HT-29 (cell line): ENCODE results near the gene CCND3. TPM values are rescaled to one million over a fixed set of nuclear protein-coding genes. Genes with fewer than 3 reads are reported as not detected.

Experiments
- small RNA-seq: library from RNA; depleted of rRNA; stranded (forward); fragments of <200 nt; gene quantifications from one replicate; pipeline ENCODE3, GENCODE V24; 2014
- total RNA-seq: library from RNA; depleted of rRNA; stranded (reverse); fragments of >200 nt; shearing (Covaris generic); gene quantifications from 2 replicates; pipeline ENCODE4 v1.2.3, GENCODE V29; 2014; rRNA removed

Gene CCND3
- total RNA-seq, 1 experiment from 2014 or later: 79.7 TPM

Small RNAs within 50 kb of the gene (small RNA-seq; reads per million reads assigned to genes)
- not detected for gene RF00019

Other genes starting within 250 kb of the CCND3 start
- 24.0 and 24.1 TPM in 2 replicates for gene TFEB, start 206.2 kb downstream of the CCND3 start, total RNA-seq
- gene PGC, start 194.4 kb downstream of the CCND3 start, total RNA-seq: 0.20 and 0.26 TPM in 2 replicates
- 3.4 and 3.9 TPM in 2 replicates for gene FRS3, start 161.9 kb downstream of the CCND3 start, total RNA-seq
- 16.0 and 16.9 TPM in 2 replicates for gene PRICKLE4, start 161.0 kb downstream of the CCND3 start, total RNA-seq
- gene TOMM6, start 154.1 kb downstream of the CCND3 start, total RNA-seq: 83.4 and 86.2 TPM in 2 replicates
- gene USP49, start 46.4 kb downstream of the CCND3 start, total RNA-seq: 2.0 and 2.9 TPM in 2 replicates
- gene MED20, start 20.7 kb downstream of the CCND3 start, total RNA-seq: 18.3 and 25.4 TPM in 2 replicates
- gene BYSL, start 20.3 kb downstream of the CCND3 start, total RNA-seq: 40.7 and 53.9 TPM in 2 replicates
- gene TAF8, start 108.7 kb upstream of the CCND3 start, total RNA-seq: 18.6 and 22.8 TPM in 2 replicates
- 119 and 136 TPM in 2 replicates for gene C6orf132, start 200.8 kb upstream of the CCND3 start, total RNA-seq
- not detected in 2 replicates for gene GUCA1A, start 231.6 kb upstream of the CCND3 start, total RNA-seq